ENCODE measurements around the gene UBE3A.

GRCh38 chr15:25392806-25393205 lies 46.0 kb downstream of the UBE3A start:
- no peak for TF ChIP-seq CTCF (IDR thresholded peaks at IDR 0.05 in 2 of 3, conservative IDR thresholded peaks at IDR 0.05 in 1 of 3; ENCODE audit: control insufficient read depth in 2 of 3, extremely low read depth in 1 of 3, insufficient read depth in 1 of 3, low read depth in 3 of 3, low read length in 3 of 3)
- TF ChIP-seq PBX3 (IDR thresholded peaks at IDR 0.05; ENCODE audit: insufficient replicate concordance, low read depth, low read length), result no peak

Data from GM12878 (cell line).